Left lung (tissue), 10 donors: ENCODE measurements around the gene FYTTD1. TPM values are rescaled to one million over a fixed set of nuclear protein-coding genes. Genes with fewer than 3 reads are reported as not detected.
"Not testable (repeated sequence)": the region's sequence is repeated elsewhere in the genome, so short reads cannot be mapped to it uniquely, and the experiment has no call there.

Source experiments
- ATAC-seq: fragments of 200-7000 bp; cut with Tn5 transposase; one replicate; pipeline ENCODE4 v1.9.1; 2020; ENCODE audit warnings: moderate library complexity
- DNase-seq, 4 donors: peaks; one replicate each; pipeline ENCODE4 v3.0.0-alpha.2; 2013 to 2020
- H3K27ac ChIP-seq, 2 donors: fragments of 200-600 bp; sonication (generic) in 1 of 2; one replicate each; pipeline versions ENCODE4 v1.5.0 to v1.8.0; 2020 to 2021
- H3K27me3 ChIP-seq, 2 donors: fragments of 200-600 bp; sonication (generic) in 1 of 2; one replicate each; pipeline versions ENCODE4 v1.5.0 to v1.8.0; 2020 to 2021
- H3K36me3 ChIP-seq, 2 donors: fragments of 200-600 bp; sonication (generic) in 1 of 2; one replicate each; pipeline versions ENCODE4 v1.5.0 to v1.8.0; 2020 to 2021
- H3K4me1 ChIP-seq, 2 donors: fragments of 200-600 bp; one replicate each; pipeline ENCODE4 v1.8.0; 2021
- H3K4me3 ChIP-seq, 2 donors: fragments of 200-600 bp; sonication (generic) in 1 of 2; one replicate each; pipeline versions ENCODE4 v1.5.0 to v1.8.0; 2020 to 2021; ENCODE audit warnings: mild to moderate bottlenecking in 1 of 2
- H3K9me3 ChIP-seq, 2 donors: fragments of 200-600 bp; sonication (generic) in 1 of 2; one replicate each; pipeline versions ENCODE4 v1.5.0 to v1.8.0; 2020 to 2021
- CTCF ChIP-seq, 2 donors: fragments of 200-600 bp; sonication (generic) in 1 of 2; IDR thresholded peaks; one replicate each; pipeline versions ENCODE4 v1.5.0 to v1.8.0; 2021; ENCODE audit warnings: antibody characterized with exemption in 2 of 2
- intact Hi-C, 2 donors: fragments of 100-400 bp; cut with DNase I; formaldehyde crosslinking; loops; one replicate each; pipeline versions ENCODE4 v1.11.2 to v1.14.2; 2022
- polyA plus RNA-seq, 6 donors: library from polyadenylated mRNA; unstranded; fragments of 120-200 nt; gene quantifications; one replicate each; pipeline ENCODE4 v1.2.1, GENCODE V29; 2013; ENCODE audit not compliant: insufficient read length in 6 of 6
- total RNA-seq, 2 donors: library from RNA; stranded (reverse); fragmentation: NEBNext Ultra II Directional; extraction: Animal tissue kit (Norgen Biotek cat#: 25700); gene quantifications; one replicate each; pipeline ENCODE4 v1.2.1, GENCODE V29; 2021
- donor health status: DM: no; HTN: yes; CAD: no.
- donor health status: DM: no; HTN: no; CAD: no.

The FYTTD1 gene
- total and polyA plus RNA-seq, 8 donors, result 46.8 to 115 (median 92.4) TPM

GRCh38 chr3:197709135-197709534 lies 40.5 kb upstream of the FYTTD1 start:
- H3K36me3 ChIP-seq, result peaks cover 0 to 24% of the 10 kb centered on the region in 2 donors
- peaks cover 7 to 20% of the 10 kb centered on the region in 2 donors for H3K4me1 ChIP-seq
- intact Hi-C loops, result no loop called here
- no peak for ATAC-seq
- H3K27ac ChIP-seq, result no peak overlapping the region
- no peaks in the 10 kb centered on the region for H3K27me3 ChIP-seq
- DNase-seq, result no peak
- no peak for TF ChIP-seq CTCF (IDR thresholded peaks at IDR 0.05)
- H3K9me3 ChIP-seq, result no peaks in the 10 kb centered on the region
- no peak overlapping the region for H3K4me3 ChIP-seq

GRCh38 chr3:197710965-197711364 lies 38.7 kb upstream of the FYTTD1 start:
- ATAC-seq, H3K9me3 ChIP-seq, intact Hi-C loops, DNase-seq, H3K36me3 ChIP-seq, H3K4me3 ChIP-seq, H3K27me3 ChIP-seq: not testable (repeated sequence)
- peaks cover 7 to 20% of the 10 kb centered on the region in 2 donors for H3K4me1 ChIP-seq
- H3K27ac ChIP-seq, result peak overlapping the region in 1 of 2 donors; percentile 93

DNA sequence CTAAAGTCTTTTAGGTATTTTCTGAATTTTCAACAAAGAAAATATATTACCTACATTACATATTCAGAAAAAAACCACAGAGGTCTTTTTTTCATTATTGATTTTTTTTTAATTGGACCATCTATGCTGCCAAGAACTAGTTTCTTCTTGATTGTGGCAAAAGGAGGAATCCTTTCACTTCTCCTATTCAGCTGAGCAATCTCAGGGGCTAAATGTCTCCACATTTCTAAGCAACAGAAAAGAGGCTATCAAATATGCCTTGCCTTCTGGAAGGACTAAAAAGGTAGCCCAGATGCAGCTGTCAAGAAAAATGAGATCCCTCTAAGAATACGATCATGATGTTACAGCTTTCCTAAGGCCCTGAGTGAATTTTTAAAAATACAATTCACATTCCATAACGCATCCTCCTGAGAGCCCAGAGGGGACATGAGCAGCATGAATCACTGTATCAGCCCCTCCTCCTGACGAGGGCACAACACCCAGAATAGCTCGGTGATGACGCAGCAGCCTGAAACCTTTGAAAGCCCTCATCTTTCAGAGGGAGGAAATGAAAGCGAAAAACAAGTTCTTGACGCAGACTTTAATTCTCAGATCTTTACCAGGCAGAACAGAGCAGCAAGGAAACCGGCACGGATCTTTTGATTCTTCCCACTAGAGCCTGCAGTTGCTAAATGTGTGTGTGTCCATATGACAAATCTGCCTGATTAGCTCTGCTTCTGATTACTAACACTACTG lies 37.5 kb upstream of the FYTTD1 start:
- peak; percentile 44 to 93 (median 80) for DNase-seq
- Histone ChIP-seq H3K36me3 (peaks cover 0 to 6% of the 10 kb centered on the region in 2 donors), H3K4me1 (peaks cover 7 to 20% of the 10 kb centered on the region in 2 donors), H3K9me3 (no peaks in the 10 kb centered on the region), H3K27ac (peak overlapping the region; percentile 85 to 93), H3K4me3 (peak overlapping the region in 1 of 2 donors; percentile 11), H3K27me3 (no peaks in the 10 kb centered on the region)
- intact Hi-C loops, result no loop called here
- ATAC-seq, result peak; percentile 97
- TF ChIP-seq CTCF (IDR thresholded peaks at IDR 0.05), result no peak

DNA sequence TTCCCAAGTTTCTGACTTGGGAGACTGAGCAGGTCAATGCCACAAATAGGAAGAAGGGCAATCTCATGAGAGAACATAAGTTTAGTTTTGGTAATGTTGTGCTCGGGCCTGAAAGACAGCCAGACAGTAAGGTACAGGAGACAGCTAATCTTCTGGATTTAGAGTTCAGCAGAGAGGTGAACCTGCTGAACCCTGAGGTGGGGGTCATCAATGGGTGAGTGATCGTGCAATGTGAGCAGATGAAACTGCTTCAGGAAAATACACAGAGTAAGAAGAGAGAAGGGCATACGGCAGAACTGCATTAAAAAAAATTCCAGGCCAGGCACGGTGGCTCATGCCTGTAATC lies 36.2 kb upstream of the FYTTD1 start:
- no peak for ATAC-seq
- peak overlapping the region; percentile 85 to 93 for H3K27ac ChIP-seq
- no peak for TF ChIP-seq CTCF (IDR thresholded peaks at IDR 0.05)

GRCh38 chr3:197714251-197714650 lies 35.4 kb upstream of the FYTTD1 start:
- Histone ChIP-seq H3K27ac (peak overlapping the region in 1 of 2 donors; percentile 93), H3K4me1 (peaks cover 7 to 20% of the 10 kb centered on the region in 2 donors), H3K9me3 (no peaks in the 10 kb centered on the region), H3K36me3 (peaks cover 0 to 9% of the 10 kb centered on the region in 2 donors), H3K27me3 (no peaks in the 10 kb centered on the region), H3K4me3 (no peak overlapping the region)
- ATAC-seq (no peak), DNase-seq (no peak)
- no peak for TF ChIP-seq CTCF (IDR thresholded peaks at IDR 0.05)
- intact Hi-C loops, result no loop called here

More for the DNA sequence above, 36.2 kb upstream of the FYTTD1 start:
- no peak for DNase-seq
- Histone ChIP-seq H3K9me3 (no peaks in the 10 kb centered on the region), H3K4me1 (peaks cover 7 to 20% of the 10 kb centered on the region in 2 donors), H3K36me3 (peaks cover 0 to 9% of the 10 kb centered on the region in 2 donors), H3K4me3 (no peak overlapping the region), H3K27me3 (no peaks in the 10 kb centered on the region)
- intact Hi-C loops, result no loop called here
